GM06990 (cell line): ENCODE results near the gene C11orf24.

ENCODE experiments used
- DNase-seq: peaks from one replicate; pipeline ENCODE4 v3.0.0-alpha.2; 2011; ENCODE audit not compliant: insufficient read length; ENCODE audit errors: extremely low read depth
- H3K27me3 ChIP-seq: replicated peaks from 2 replicates; pipeline ENCODE4 v1.6.0; 2011; ENCODE audit warnings: low read length; ENCODE audit not compliant: control insufficient read depth, insufficient read depth
- H3K36me3 ChIP-seq: 2 replicates; pipeline ENCODE4 v1.5.1; 2011; ENCODE audit warnings: low read length; ENCODE audit not compliant: control insufficient read depth, insufficient read depth
- H3K4me3 ChIP-seq: replicated peaks from 2 replicates; pipeline ENCODE4 v1.5.1; 2011; ENCODE audit warnings: low read depth, mild to moderate bottlenecking, control low read depth, low read length
- CTCF ChIP-seq: IDR thresholded peaks from 2 replicates; pipeline ENCODE4 v1.5.1; 2011; ENCODE audit warnings: low read length, control low read depth, mild to moderate bottlenecking, inconsistent platforms; ENCODE audit not compliant: insufficient read depth, poor library complexity, severe bottlenecking

C11orf24 gene

GRCh38 chr11:68226421-68226820 is 45.4 kb downstream of the C11orf24 start:
- DNase-seq, result no peak
- Histone ChIP-seq H3K36me3 (no peaks in the 10 kb centered on the region), H3K4me3 (no peak overlapping the region), H3K27me3 (no peaks in the 10 kb centered on the region)
- no peak for TF ChIP-seq CTCF

- no peaks in the 10 kb centered on the region for H3K27me3 ChIP-seq
- no peak for DNase-seq
- TF ChIP-seq CTCF, result no peak
- no peaks in the 10 kb centered on the region for H3K36me3 ChIP-seq
- H3K4me3 ChIP-seq, result no peak overlapping the region
Measured at GRCh38 chr11:68224606-68225005, 47.2 kb downstream of the C11orf24 start.

- Histone ChIP-seq H3K27me3 (no peaks in the 10 kb centered on the region), H3K36me3 (no peaks in the 10 kb centered on the region), H3K4me3 (no peak overlapping the region)
- no peak for TF ChIP-seq CTCF
- no peak for DNase-seq
Measured at GRCh38 chr11:68223275-68223674, 48.5 kb downstream of the C11orf24 start.

GRCh38 chr11:68221406-68221805 is 50.4 kb downstream of the C11orf24 start:
- no peaks in the 10 kb centered on the region for H3K36me3 ChIP-seq
- DNase-seq, result no peak
- TF ChIP-seq CTCF, result no peak

GRCh38 chr11:68216171-68216938 is 55.4 kb downstream of the C11orf24 start:
- H3K36me3 ChIP-seq, result no peaks in the 10 kb centered on the region
- H3K4me3 ChIP-seq, result no peak overlapping the region
- H3K27me3 ChIP-seq, result peaks cover 4% of the 10 kb centered on the region; the same call in 1 of the 2 replicates
- no peak for TF ChIP-seq CTCF
- no peak for DNase-seq

More at GRCh38 chr11:68221406-68221805, 50.4 kb downstream of the C11orf24 start:
- no peaks in the 10 kb centered on the region for H3K27me3 ChIP-seq
- H3K4me3 ChIP-seq, result no peak overlapping the region
